MM.1S (cell line): Measurements from ENCODE around the gene TKTL2.

Experiments used
- CTCF ChIP-seq: fragments of 300-600 bp; sonication (generic); IDR thresholded peaks from 2 replicates; pipeline ENCODE4 v1.5.1; 2016; ENCODE audit warnings: antibody characterized with exemption, low read length, mixed read lengths
- EZH2 ChIP-seq: fragments of 300-600 bp; sonication (generic); optimal IDR thresholded peaks from 2 replicates; pipeline ENCODE3; 2017; ENCODE audit warnings: low read depth, mild to moderate bottlenecking, antibody characterized with exemption, low read length, mixed read lengths

GRCh38 chr4:163493643-163494359 lies 20.2 kb upstream of the TKTL2 start:
- no peak for TF ChIP-seq CTCF
- TF ChIP-seq EZH2: no peak
